Esophagus squamous epithelium (tissue), 5 donors: Measurements from ENCODE around the gene ALDH5A1. TPM values are rescaled to one million over a fixed set of nuclear protein-coding genes. Genes with fewer than 3 reads are reported as not detected.

Experiments
- DNase-seq: peaks from one replicate; lab custom pipeline; 2025; lab: John Stamatoyannopoulos, UW
- H3K27ac ChIP-seq, 4 donors: fragments of 200-600 bp; sonication (generic); one replicate each; pipeline ENCODE4 v1.5.1; 2016 to 2019; ENCODE audit warnings: mild to moderate bottlenecking in 1 of 4
- H3K27me3 ChIP-seq, 4 donors: fragments of 200-600 bp; sonication (generic); 1 replicate in 3 of 4; 2 replicates in 1 of 4; pipeline versions ENCODE4 v1.5.1 to v1.6.0; 2017 to 2021; ENCODE audit warnings: antibody characterized with exemption in 1 of 4
- H3K36me3 ChIP-seq, 3 donors: fragments of 200-600 bp; sonication (generic); one replicate each; pipeline ENCODE4 v1.5.1; 2016 to 2019
- H3K4me1 ChIP-seq, 3 donors: fragments of 200-600 bp; sonication (generic); one replicate each; pipeline ENCODE4 v1.5.1; 2017 to 2019
- H3K4me3 ChIP-seq, 4 donors: fragments of 200-600 bp; sonication (generic); 1 replicate in 3 of 4; 2 replicates in 1 of 4; pipeline ENCODE4 v1.5.1; 2016 to 2019; ENCODE audit warnings: mild to moderate bottlenecking in 2 of 4, moderate library complexity in 1 of 4
- H3K9me3 ChIP-seq, 3 donors: fragments of 200-600 bp; sonication (generic); one replicate each; pipeline ENCODE4 v1.5.1; 2016 to 2019
- CTCF ChIP-seq, 6 experiments: fragments of 450-650 bp in 4 of 6; fragments of 200-600 bp in 2 of 6; sonication (generic) in 2 of 6; IDR thresholded peaks; one replicate each; pipeline ENCODE4 v1.5.1; 2016 to 2019; ENCODE audit warnings: antibody characterized with exemption in 6 of 6, mild to moderate bottlenecking in 4 of 6, moderate library complexity in 4 of 6
- POLR2A ChIP-seq, 4 donors: fragments of 450-650 bp; IDR thresholded peaks; one replicate each; pipeline ENCODE4 v1.6.1; 2017; ENCODE audit warnings: antibody characterized with exemption in 4 of 4, mild to moderate bottlenecking in 4 of 4, moderate library complexity in 3 of 4
- WGBS, 2 donors: methylation state at CpG; one replicate each; pipeline ENCODE4 v1.1.5; 2018; 5-methylcytosine and 5-hydroxymethylcytosine counted together
- intact Hi-C: fragments of 100-400 bp; cut with DNase I; formaldehyde crosslinking; loops from one replicate; pipeline ENCODE4 v1.15.0; 2022
- total RNA-seq, 4 donors: library from RNA; depleted of rRNA; stranded (reverse); fragments of >200 nt; gene quantifications; one replicate each; pipeline ENCODE4 v1.1.0, GENCODE V29; 2016
- donor health status: DM: yes; HTN: yes; CAD: no.

Gene ALDH5A1
- total RNA-seq, 4 donors from 2014 or later: 4.0 to 9.6 (median 6.0) TPM

GRCh38 chr6:24536466-24536865 is 41.7 kb downstream of the ALDH5A1 start:
- Histone ChIP-seq H3K36me3 (peaks cover 0 to 26% (median 0%) of the 10 kb centered on the region in 3 donors), H3K4me1 (no peaks in the 10 kb centered on the region), H3K4me3 (no peak overlapping the region), H3K9me3 (no peaks in the 10 kb centered on the region), H3K27me3 (no peaks in the 10 kb centered on the region), H3K27ac (no peak overlapping the region)
- intact Hi-C loops: no loop called here
- no peak for DNase-seq
- no peak for TF ChIP-seq CTCF (IDR thresholded peaks at IDR 0.05)
- no peak for TF ChIP-seq POLR2A (IDR thresholded peaks at IDR 0.05)
- WGBS, 2 donors: 65 to 73% methylated on average over 4 of the region's 4 CpGs

GRCh38 chr6:24537082-24537699 is 42.4 kb downstream of the ALDH5A1 start:
- H3K27ac ChIP-seq: no peak overlapping the region
- no peak for DNase-seq
- WGBS, 2 donors: 87 to 92% methylated on average over 7 to 8 of the region's 8 CpGs

GRCh38 chr6:24537771-24538385 is 43.1 kb downstream of the ALDH5A1 start:
- WGBS, 2 donors: 71 to 86% methylated on average over 4 to 8 of the region's 8 CpGs
- no peak for DNase-seq
- peaks cover 0 to 20% (median 0%) of the 10 kb centered on the region in 3 donors for H3K36me3 ChIP-seq
- intact Hi-C loops: no loop called here
- H3K27me3 ChIP-seq: no peaks in the 10 kb centered on the region
- H3K4me1 ChIP-seq: no peaks in the 10 kb centered on the region
- no peaks in the 10 kb centered on the region for H3K9me3 ChIP-seq
- TF ChIP-seq POLR2A (IDR thresholded peaks at IDR 0.05) (no peak), CTCF (IDR thresholded peaks at IDR 0.05) (no peak)
- no peak overlapping the region for H3K27ac ChIP-seq
- no peak overlapping the region for H3K4me3 ChIP-seq

More at GRCh38 chr6:24537082-24537699, 42.4 kb downstream of the ALDH5A1 start:
- no peak for TF ChIP-seq POLR2A (IDR thresholded peaks at IDR 0.05)
- no peak for TF ChIP-seq CTCF (IDR thresholded peaks at IDR 0.05)
- no peak overlapping the region for H3K4me3 ChIP-seq
- peaks cover 0 to 24% (median 0%) of the 10 kb centered on the region in 3 donors for H3K36me3 ChIP-seq
- H3K27me3 ChIP-seq: no peaks in the 10 kb centered on the region
- intact Hi-C loops: no loop called here
- H3K4me1 ChIP-seq: no peaks in the 10 kb centered on the region
- H3K9me3 ChIP-seq: no peaks in the 10 kb centered on the region

- intact Hi-C loops: no loop called here
- 71 to 79% methylated on average over 8 of the region's 8 CpGs for WGBS, 2 donors
- H3K27me3 ChIP-seq: no peaks in the 10 kb centered on the region
- no peaks in the 10 kb centered on the region for H3K9me3 ChIP-seq
- no peaks in the 10 kb centered on the region for H3K4me1 ChIP-seq
- H3K4me3 ChIP-seq: no peak overlapping the region
- no peak overlapping the region for H3K27ac ChIP-seq
- no peak for DNase-seq
- peaks cover 0 to 9% (median 0%) of the 10 kb centered on the region in 3 donors for H3K36me3 ChIP-seq
- no peak for TF ChIP-seq POLR2A (IDR thresholded peaks at IDR 0.05)
- no peak for TF ChIP-seq CTCF (IDR thresholded peaks at IDR 0.05)
Measured at GRCh38 chr6:24539416-24539815, 44.6 kb downstream of the ALDH5A1 start.

- no peak for DNase-seq
- Histone ChIP-seq H3K9me3 (no peaks in the 10 kb centered on the region), H3K27ac (no peak overlapping the region), H3K4me1 (no peaks in the 10 kb centered on the region), H3K36me3 (peaks cover 0 to under 1% (median 0%) of the 10 kb centered on the region in 3 donors), H3K27me3 (no peaks in the 10 kb centered on the region), H3K4me3 (no peak overlapping the region)
- 92 to 94% methylated on average over 3 of the region's 3 CpGs for WGBS, 2 donors
- TF ChIP-seq CTCF (IDR thresholded peaks at IDR 0.05) (no peak), POLR2A (IDR thresholded peaks at IDR 0.05) (no peak)
- intact Hi-C loops: no loop called here
Measured at GRCh38 chr6:24540197-24540596, 45.4 kb downstream of the ALDH5A1 start.
